ENCODE data around the gene FYTTD1. TPM values are rescaled to one million over a fixed set of nuclear protein-coding genes. Genes with fewer than 3 reads are reported as not detected.

FYTTD1 gene
- total RNA-seq (2014; rRNA removed; shearing (Covaris generic)) = 48.4 and 58.2 TPM in 2 replicates

GRCh38 chr3:197749601-197750395, at the start of gene FYTTD1:
FYTTD1 (plus strand) TSS chr3:197749883; CDS start chr3:197749972, 89 bp downstream.

GRCh38 chr3:197736491-197737318, 13.0 kb upstream of the FYTTD1 start, which contains the start of gene RUBCN:
RUBCN (minus strand) TSS chr3:197736904; CDS start chr3:197736719, 185 bp downstream.

GRCh38 chr3:197791113-197791891, 41.6 kb downstream of the FYTTD1 start, which contains the start of gene LRCH3:
LRCH3 (plus strand) TSS chr3:197791254; CDS start chr3:197791279, 25 bp downstream.

Other genes starting within 250 kb of the FYTTD1 start
- gene BDH1, start 193.9 kb upstream of the FYTTD1 start, total RNA-seq (2014; rRNA removed; shearing (Covaris generic)) = 16.7 and 22.8 TPM in 2 replicates
- 12.8 and 13.5 TPM in 2 replicates for gene RUBCN, start 13.0 kb upstream of the FYTTD1 start, total RNA-seq (2014; rRNA removed; shearing (Covaris generic))
- 24.5 and 53.9 TPM in 2 replicates for gene LRCH3, start 41.4 kb downstream of the FYTTD1 start, total RNA-seq (2014; rRNA removed; shearing (Covaris generic))
- 1,032 and 1,182 TPM in 2 replicates for gene RPL35A, start 200.3 kb downstream of the FYTTD1 start, total RNA-seq (2014; rRNA removed; shearing (Covaris generic))
- gene LMLN, start 210.3 kb downstream of the FYTTD1 start, total RNA-seq (2014; rRNA removed; shearing (Covaris generic)) = 2.8 and 4.4 TPM in 2 replicates